ENCODE data around the gene BRD2.
"Not testable (repeated sequence)": the region's sequence is repeated elsewhere in the genome, so short reads cannot be mapped to it uniquely, and the experiment has no call there.

BRD2 gene

DNA sequence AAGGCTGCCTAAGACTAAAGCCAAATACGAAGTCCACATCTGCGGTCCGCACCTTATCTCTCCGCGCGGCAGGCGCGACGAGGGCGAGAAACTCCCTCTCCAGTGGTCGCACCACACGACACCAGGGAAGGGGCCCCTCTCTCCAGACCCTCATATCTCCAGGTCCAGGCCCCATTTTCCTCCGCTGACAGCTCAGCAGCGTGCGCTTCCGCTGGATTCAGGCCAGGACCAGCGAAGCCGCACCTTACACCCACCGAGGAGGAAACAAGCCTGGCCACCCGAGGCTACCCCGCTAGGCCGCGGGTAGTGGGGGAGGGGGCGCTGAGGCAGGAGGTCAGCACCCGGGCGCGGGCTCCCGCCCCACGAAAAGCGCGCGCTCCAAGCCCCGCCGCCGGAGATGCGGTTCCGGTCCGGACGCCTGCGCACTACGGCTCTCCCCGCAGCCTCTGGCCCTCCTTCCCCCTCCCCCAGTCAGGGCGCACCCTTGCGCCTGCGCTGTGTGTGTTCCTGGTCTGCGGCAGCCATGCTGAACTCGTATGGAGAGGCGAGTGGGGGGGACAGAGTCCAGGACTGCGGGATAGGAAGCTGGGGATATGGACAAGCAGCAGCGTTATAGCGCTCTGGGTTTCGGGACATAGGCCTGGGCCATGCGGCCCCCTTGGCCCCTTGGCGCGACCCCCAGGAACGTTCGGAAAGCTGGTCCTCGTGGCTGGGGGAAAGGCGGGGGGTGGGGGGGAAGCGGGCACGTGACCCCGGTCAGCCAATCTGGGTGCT, at the start of gene BRD2:
Gene BRD2, plus strand, starts transcription at position 502 of the 774 bp plus-strand sequence. CDS start 4,305 bp downstream, outside the sequence.
- DNase-seq (ENCODE audit: low read depth) = peak; percentile 96

DNA sequence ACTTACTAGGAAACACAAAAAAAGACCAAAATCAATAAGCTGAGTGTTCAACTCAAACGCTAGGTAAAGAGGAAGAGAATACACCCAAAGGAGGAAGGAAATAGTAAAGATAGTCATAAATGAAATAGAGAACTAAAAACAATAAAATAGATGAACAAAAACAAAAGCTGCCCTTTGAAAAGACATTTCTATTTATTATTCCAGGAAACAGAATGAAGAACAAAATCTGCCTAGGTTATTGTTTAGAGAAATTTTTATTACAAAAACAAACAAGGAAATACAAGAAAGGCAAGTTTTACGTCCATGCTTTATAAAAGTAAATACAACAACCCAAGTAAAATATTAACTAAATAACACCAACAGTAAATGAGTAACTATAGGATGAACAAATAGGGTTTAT, 47.7 kb upstream of the BRD2 start:
- DNase-seq (ENCODE audit: low read depth) = no peak

DNA sequence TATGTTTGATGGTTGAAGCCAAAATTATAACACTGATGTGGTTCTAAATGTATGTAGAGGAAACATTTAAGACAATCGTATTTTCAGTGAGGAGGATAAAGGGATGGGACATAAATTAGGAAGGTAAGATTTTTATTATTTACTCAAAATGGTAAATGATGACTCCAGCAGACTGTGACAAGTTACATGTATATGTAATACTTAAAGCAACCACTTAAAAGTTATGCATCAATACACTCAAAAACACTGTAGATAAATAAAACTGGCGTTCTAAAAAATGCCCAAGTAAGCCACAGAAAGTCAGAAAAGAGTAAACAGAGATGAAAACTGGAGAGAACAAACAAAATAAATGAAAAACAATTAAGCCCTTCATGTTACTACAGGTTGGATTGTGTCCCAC, 46.3 kb upstream of the BRD2 start:
- no peak for DNase-seq (ENCODE audit: low read depth)

DNA sequence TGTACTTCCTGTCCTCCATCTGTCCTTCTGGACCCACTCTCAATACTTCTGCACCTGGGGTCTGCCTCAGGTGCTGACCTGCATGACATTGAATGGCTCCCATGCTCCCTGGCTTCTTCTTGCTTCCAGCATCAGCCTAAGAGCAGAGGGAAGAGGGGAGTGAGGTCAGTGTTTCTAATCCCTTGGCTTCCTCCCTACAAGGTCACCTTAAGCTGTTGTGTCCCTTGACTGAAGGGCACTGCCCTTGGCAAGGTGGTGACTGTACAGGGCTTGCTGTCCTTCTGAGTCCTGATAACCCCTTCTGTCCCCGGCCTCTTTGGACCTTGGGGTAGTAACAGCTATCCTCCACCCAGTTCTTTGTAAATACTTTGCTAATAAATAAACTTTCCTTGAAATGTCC, 37.2 kb upstream of the BRD2 start:
- DNase-seq (ENCODE audit: low read depth) = no peak

DNA sequence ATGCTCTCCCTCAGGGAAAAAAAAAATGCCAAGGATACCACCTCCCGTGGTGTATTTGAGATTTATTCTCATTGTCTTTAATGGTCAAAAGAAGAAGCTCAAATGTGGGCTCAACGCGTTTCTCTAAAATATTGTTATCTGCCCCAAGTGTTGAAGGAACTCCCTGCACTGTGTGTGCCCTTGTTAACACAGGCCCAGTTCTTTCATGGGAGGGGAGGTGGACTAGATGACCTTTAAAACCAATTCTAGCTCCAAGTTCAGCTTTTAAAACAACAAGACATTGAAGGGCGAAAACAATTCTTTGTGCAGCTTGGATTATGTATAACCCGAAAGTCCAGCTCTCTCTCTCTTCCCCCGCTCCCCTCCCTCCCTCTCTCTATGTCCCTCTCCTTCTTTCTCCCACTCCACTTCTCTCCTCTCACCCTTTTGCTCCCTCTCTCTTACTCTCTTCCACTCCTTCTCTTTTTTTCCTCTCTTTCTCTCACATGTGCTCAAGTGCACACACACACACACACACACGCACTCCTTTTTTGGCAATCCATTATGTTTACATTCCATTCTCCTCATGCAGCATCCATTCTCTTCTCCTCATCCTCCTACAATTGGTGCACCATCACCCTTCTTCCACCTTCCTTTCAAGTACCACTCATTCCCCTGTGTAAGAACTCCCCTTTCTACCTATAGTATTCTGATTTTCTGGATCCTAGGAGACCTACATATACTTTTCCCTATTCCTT, 36.1 kb upstream of the BRD2 start:
- no peak for DNase-seq (ENCODE audit: low read depth)

DNA sequence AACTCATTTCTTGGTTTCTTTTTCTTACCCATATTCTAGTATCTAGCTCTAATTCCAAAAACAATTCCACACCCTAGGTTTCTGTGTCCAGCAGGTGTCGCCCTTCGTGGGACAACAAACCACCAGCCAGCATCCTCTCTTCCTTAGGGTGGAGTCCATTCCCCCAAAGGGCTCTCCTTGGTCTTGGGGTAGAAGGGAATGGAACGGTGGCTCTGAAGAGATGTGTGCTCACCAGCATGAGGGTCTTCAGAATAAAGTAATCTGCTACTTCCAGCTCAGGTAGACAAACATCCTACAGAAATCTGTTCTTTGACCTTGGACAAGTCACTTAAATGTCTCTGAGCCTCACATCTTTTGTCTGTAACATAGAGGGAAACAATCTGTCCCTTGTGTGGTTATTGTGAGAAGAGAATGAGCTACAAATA, 34.7 kb upstream of the BRD2 start:
- peak; percentile 62 for DNase-seq (ENCODE audit: low read depth)

DNA sequence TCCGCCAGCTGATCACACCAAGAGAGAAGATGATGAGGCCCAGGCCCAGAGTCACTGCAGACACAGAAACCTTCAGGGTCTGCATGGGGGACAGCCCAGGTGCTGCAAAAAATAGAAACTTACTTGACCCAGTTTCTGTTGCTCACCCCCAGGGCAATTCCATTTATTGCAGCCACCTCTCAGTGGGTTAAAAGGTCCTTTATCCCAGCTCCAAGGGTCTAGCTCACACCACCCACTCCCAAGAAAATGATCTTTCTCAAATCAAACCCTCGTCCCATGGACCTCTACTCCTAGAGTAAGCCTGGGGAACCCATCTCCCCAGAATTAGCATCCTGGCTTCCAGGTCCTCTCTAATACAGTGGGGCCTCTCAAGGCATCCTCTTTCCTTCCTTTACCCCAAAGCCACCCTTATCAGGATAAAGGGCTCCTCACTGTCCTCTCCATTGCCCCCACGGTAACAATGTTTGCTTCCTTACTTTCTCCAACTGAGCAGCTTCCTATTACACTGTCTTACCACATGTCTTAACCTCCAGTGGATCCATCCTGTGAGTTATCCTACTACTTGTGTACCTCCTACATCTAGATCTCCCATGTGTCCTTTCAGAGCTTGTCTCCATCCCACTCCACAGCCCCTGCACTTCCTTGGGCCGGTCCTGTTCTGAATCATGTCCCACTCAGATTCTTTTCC, 32.7 kb upstream of the BRD2 start:
- no peak for DNase-seq (ENCODE audit: low read depth)

DNA sequence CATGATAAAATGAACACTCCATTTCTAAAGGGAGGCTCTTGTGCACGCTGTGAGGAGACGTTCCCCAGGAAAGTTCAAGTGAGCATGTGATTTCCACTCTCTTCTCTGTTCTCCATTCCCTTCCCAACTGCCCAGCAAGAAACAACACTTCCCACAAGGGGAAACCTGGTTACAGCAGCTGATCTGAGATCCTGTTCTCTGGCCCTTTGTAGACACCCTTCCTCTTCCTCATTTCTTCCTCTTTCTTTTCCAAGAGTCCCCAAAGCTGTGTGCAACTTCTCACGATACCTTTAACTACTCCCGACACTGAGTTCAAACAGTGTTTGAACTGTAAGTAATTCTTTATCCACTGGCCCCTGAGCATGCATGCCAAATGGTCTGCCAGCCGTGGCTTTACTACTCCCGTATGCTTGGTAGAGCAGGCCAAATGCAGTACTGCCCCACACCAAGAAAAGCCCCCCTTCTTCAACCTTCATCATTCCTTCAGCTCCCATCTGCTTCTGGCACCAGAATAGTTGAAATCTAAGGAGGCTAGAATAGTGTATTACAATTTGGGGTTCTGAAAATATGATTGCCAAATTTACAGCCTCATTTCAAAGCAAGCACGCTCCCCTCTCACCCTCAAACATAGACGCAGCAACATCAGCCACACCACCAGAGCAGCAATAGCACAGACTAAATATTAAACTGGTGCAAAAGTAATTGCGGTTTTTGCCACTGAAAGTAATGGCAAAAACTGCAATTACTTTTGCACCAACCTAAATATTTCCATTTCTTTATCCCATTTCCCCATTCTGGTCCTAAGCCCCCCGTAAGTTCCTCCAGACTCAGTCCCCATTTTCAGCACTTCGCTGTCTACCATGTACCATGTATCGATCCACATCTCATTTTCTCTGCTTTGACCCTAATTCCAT, 31.9 kb upstream of the BRD2 start:
- DNase-seq (ENCODE audit: low read depth) = no peak

DNA sequence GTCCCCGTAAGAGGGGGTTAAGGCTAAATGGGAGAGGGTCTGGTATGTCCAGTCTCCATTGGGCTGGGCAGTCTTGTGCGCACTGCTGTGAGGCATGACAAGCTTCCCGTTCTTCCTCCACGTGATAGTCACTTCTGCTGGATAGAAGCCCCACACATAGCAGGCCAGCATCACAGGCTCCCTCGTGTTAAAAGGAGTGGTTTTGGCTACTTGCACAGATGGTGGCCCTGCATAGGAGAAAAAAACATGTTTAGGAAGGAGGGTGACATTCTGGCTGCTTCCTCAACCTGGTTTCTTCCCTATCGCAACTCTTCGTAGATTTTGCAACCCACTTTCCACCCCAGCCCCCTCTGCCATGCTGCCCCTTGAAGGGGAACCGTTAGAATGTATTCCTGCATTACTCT, 31.2 kb upstream of the BRD2 start:
- no peak for DNase-seq (ENCODE audit: low read depth)

DNA sequence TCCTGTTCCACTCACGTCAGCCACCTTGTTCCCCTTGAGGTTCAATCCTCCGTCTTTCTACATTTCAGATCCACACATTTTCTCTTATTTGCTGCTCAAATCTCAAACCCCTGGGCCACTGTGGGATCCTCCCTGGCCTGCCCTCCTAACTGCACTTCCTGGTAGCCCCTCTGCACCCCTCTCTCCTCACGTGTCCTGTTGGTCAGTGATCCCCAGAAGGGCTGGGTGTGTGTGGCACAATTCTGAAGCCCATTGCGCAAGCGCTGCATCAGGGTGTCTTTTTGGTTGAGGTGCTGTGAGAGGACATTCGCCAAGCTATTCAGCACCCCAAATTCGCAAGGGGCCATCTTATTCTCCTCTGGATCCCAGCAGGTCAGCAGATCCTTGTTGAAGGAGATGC, 29.9 kb upstream of the BRD2 start:
- no peak for DNase-seq (ENCODE audit: low read depth)

DNA sequence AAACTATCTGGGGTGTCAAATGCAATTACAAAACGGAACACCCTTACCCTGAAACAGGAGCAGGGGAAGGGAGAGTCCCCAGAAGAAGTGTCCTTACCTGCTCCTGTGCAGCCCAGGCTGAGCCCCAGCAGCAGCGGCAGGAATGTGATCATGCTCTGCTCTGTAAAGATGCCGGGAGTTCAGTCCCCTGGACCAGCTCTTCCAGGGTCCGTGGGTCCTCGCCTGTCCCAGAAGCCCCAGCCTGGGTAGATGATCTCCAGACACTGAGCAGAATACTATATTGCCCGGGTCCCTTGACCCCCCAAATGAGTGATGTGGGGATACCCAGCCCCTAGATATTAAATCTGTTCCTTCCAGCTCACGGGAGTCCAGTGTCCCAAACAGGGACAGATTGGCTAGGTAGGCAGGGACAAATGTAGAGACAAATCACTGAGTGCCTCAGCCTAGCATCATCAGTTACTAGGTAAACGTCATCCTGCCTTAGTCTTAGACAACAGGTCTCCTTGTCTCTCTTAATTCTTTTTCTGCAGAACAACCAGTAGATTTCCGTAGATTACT, 27.7 kb upstream of the BRD2 start, which contains the start of gene HLA-DMB:
Gene HLA-DMB, minus strand, starts transcription at position 373 of the 558 bp plus-strand sequence. Its CDS starts 221 bp downstream, at position 152.
- DNase-seq (ENCODE audit: low read depth) = no peak

DNA sequence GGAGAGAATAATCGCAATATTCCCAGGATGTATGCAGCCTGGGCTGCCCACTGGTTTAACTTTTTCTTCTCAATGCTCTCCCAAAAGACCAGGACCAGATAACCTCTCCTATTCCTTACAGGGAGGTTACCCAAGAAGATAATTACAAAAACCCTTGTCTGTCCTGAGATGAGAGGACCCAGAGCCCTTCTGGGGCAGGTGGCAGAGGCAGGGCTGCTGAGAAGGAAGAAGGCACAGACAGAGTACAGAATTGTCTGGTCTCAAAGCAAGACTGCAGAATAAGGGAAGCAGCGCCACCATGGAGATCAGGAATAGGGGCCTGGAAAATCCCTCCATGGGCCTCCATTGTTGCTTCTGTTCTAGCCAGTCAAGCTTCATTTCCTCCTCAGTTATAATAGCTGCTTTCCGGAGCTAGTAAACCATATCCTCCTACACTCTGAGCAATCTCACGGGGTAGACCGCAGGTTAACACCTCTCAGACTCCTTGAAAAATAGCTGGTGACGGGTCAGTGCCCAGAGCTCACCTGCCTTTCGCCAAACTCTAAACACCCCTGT, 27.1 kb upstream of the BRD2 start:
- DNase-seq (ENCODE audit: low read depth) = peak; percentile 30

DNA sequence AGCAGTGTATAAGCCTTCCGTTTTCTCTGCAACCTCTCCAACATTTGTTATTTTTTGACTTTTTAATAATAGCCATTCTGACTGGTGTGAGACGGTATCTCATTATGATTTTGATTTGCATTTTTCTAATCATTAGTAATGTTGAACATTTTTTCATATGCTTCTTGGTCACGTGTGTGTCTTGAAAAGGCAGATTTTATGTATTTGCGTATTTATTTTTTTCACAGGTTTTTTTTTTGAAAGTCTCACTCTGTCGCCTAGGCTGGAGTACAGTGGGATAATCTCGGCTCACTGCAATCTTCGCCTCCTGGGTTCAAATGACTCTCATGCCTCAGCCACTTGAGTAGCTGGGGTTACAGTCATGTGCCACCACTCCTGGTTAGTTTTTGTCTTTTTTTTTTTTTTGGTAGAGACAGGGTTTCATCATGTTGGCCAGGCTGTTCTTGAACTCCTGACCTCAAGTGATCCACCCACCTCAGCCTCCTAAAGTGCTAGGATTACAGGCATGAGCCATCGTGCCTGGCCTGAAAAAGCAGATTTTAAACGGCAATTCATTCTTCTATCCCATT, 25.8 kb upstream of the BRD2 start:
- DNase-seq (ENCODE audit: low read depth) = not testable (repeated sequence)

DNA sequence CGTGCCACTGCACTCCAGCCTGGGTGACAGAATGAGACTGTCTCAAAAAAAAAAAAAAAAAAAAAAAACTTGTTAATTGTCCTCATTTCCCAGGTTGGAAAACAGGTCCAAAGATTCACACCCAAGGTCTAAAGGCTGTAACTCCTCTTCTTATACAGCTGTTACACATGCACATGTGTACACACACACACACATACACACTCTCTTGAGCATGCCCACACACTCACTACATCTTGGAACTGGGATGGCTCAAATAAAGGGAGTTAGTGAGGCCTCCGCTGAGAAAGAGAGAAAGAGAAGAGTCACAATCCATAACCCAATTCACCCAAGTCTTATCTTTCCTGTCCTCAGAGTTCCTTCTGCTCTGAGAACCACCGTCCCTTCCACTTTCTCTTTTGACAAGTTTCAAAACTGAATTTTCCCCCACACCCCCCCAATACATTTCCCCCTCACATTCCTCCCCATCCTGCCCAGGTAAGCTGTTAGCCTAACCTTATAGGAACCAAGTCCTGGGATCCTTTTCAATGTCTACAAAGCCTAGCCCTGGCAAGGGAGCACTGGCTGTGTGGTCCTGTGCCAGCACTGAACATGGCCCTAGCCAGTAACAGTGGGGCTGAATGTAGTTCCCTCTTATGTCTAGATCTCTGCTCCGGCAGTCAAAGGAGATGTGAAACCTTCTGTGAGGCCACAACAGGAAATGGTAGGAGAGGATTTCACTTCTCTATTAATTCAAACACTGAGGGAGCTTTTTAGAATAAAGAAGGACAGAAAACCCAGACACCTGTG, 24.3 kb upstream of the BRD2 start:
- DNase-seq (ENCODE audit: low read depth) = no peak

DNA sequence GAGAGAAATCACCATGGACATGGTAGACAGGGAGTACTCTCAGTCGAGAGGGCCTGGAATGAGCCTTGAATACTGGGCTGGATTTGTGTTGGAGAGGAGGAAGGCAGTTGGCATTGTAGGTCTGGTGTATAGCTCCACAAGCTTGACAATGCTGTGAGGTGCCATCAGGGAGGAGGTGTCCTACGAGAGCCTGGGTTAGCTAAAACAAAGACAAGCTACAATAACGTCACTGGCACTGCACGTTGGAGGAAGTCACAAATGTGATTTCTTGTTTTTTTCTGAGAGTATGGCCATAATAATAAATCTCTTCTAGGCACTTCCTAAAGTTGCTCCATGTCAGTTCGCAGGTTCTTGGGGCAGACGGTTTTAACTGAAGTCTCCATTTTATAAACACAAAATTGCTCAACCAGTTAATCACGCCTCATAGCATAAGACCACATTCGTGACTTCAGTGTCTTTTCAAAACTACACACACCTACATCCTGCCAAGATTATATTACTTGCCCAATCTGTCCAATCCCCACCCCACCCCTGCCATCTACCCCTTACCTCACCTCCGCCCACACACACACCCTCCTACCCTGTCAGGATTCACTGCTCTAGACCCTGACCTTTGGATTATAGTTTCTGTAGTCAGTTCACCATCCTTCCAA, 23.2 kb upstream of the BRD2 start:
- DNase-seq (ENCODE audit: low read depth) = no peak

DNA sequence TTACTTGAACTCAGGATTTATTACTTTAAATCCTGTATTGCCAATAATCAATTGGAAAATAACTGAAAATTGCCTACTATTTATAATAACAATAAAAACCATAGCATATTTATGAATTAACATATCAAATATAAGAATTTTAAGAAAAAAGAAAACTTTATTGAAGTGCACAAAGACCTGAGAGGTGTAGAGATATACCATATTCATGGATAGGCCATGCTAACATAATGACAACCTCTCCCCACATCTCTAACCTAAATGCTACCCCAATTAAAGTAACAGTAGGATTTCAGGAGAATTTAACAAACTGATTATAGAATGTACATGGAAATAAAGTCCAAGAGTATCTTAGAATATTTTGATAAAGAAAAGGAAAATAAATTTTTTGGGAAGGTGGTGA, 22.4 kb upstream of the BRD2 start:
- no peak for DNase-seq (ENCODE audit: low read depth)

DNA sequence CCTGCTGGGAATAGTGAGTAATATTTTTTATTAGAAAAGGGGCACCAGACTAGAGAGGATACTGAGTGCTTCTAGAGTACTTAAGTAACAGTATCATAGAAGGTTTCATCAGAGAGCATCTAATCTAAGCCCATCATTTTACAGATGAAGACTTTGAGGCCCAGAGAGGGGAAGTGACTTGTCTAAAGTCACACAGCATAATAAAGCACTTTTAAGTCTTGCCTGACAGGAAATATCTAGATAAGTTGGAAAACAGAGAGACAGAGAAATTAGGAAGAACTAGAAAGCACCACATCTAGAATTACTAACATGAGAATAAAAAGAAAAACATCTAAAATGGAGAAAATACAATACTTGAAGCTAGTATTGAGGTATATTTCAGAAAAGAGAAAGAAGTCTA, 21.5 kb upstream of the BRD2 start:
- DNase-seq (ENCODE audit: low read depth) = no peak

DNA sequence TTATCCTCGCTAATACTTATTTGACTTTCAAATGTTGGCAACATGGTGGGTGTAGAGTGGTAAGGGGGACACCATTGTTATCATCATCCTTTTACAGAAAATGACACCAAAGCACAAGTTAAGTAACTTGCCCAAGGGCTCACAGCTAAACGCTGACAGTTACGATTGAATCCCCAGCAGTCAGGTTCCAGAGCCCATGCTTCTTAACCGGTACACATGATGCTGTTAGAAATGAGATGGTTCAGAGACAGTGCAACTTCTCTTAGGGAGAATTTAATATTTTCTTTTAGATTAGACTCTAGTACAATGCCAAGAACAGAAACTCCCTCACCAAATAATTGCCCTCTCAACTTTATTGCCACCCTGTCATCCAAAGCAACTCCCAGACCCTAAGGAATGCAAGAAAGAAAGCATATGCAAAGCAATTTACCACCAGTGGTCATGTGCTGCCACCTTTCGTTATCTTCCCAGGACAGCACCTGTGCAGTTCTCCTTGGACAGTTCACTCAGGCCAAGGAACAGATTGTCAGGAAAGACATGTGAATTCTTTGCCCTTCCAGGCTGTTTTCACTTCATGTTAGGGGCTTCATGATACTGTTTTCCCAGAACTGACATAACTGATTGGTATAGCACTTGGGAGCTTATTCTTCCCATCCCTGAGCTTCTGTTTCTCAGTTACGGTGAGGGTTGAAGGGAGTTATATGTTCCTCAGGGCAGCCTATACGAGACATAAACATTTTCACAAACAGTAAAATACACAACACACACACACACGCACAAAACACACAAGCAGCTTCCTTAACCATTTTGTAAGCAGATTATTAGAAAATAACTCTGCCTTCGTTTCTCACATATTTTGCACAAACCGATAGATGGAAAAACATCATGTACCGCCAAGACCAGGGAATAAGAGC, 20.6 kb upstream of the BRD2 start:
- no peak for DNase-seq (ENCODE audit: low read depth)
